ENCODE data around the gene C14orf119. TPM values are rescaled to one million over a fixed set of nuclear protein-coding genes. Genes with fewer than 3 reads are reported as not detected.
A peak's percentile ranks its signal among the peaks of the same experiment; 100 is the strongest.

C14orf119 gene
- total and polyA plus RNA-seq, 8 donors, result 1.8 to 51.8 (median 25.2) TPM; not detected in 1

GRCh38 chr14:23115039-23115731 is 19.9 kb downstream of the C14orf119 start:
- DNase-seq, result no peak
- peaks cover 0 to 77% (median 12%) of the 10 kb centered on the region in 3 donors for H3K27me3 ChIP-seq
- no peak overlapping the region for H3K4me3 ChIP-seq
- H3K9me3 ChIP-seq, result no peaks in the 10 kb centered on the region
- no peaks in the 10 kb centered on the region for H3K36me3 ChIP-seq
- intact Hi-C loops (cut with DNase I; ENCODE audit: low total_unique reads), result no loop called here
- WGBS, 5 donors, result 57 to 67% (median 62%) methylated on average over 10 of the region's 10 CpGs
- peaks cover 0 to 39% (median 9%) of the 10 kb centered on the region in 4 donors for H3K4me1 ChIP-seq
- no peak overlapping the region for H3K27ac ChIP-seq
- peak in 1 of 3 donors; percentile 25 for TF ChIP-seq POLR2AphosphoS5 (IDR thresholded peaks at IDR 0.05)
- TF ChIP-seq EP300 (IDR thresholded peaks at IDR 0.05), result no peak

- Histone ChIP-seq H3K9me3 (no peaks in the 10 kb centered on the region), H3K27ac (no peak overlapping the region), H3K4me1 (peaks cover 1 to 44% (median 11%) of the 10 kb centered on the region in 4 donors), H3K4me3 (no peak overlapping the region), H3K27me3 (peaks cover 0 to 69% (median 11%) of the 10 kb centered on the region in 3 donors), H3K36me3 (no peaks in the 10 kb centered on the region)
- no peak for TF ChIP-seq CTCF (IDR thresholded peaks at IDR 0.05)
- no peak for TF ChIP-seq POLR2A (IDR thresholded peaks at IDR 0.05)
- WGBS, 5 donors, result 83 to 87% (median 85%) methylated on average over 5 of the region's 5 CpGs
- DNase-seq, result no peak
- intact Hi-C loops (cut with DNase I; ENCODE audit: low total_unique reads), result no loop called here
Observed at GRCh38 chr14:23115918-23116317, 20.6 kb downstream of the C14orf119 start.

GRCh38 chr14:23117371-23118020 is 22.2 kb downstream of the C14orf119 start:
- Histone ChIP-seq H3K4me3 (no peak overlapping the region), H3K27ac (no peak overlapping the region), H3K4me1 (peaks cover 10 to 58% (median 22%) of the 10 kb centered on the region in 4 donors), H3K9me3 (no peaks in the 10 kb centered on the region), H3K27me3 (peaks cover 0 to 54% (median 5%) of the 10 kb centered on the region in 3 donors), H3K36me3 (no peaks in the 10 kb centered on the region)
- DNase-seq, result no peak
- 83 to 87% (median 86%) methylated on average over 31 to 32 of the region's 32 CpGs for WGBS, 5 donors
- intact Hi-C loops (cut with DNase I; ENCODE audit: low total_unique reads), result no loop called here
- TF ChIP-seq EP300 (IDR thresholded peaks at IDR 0.05) (no peak), CTCF (IDR thresholded peaks at IDR 0.05) (no peak), POLR2AphosphoS5 (IDR thresholded peaks at IDR 0.05) (no peak), POLR2A (IDR thresholded peaks at IDR 0.05) (no peak)

GRCh38 chr14:23118506-23119362 is 23.4 kb downstream of the C14orf119 start, which contains the start of gene CEBPE:
CEBPE (minus strand) TSS chr14:23119255; CDS start chr14:23119091, 164 bp downstream.
- 76 to 92% (median 84%) methylated on average over 16 to 32 of the region's 32 CpGs for WGBS, 5 donors
- Histone ChIP-seq H3K27me3 (peaks cover 0 to 41% (median 0%) of the 10 kb centered on the region in 3 donors), H3K36me3 (no peaks in the 10 kb centered on the region), H3K27ac (peak within 1 kb of the TSS in 2 of 5 donors; percentile 56 to 59), H3K4me3 (peak within 1 kb of the TSS in 1 of 4 donors; percentile 7), H3K4me1 (peaks cover 10 to 54% (median 19%) of the 10 kb centered on the region in 4 donors), H3K9me3 (no peaks in the 10 kb centered on the region)
- DNase-seq, result no peak
- no peak for TF ChIP-seq EP300 (IDR thresholded peaks at IDR 0.05)
- no peak for TF ChIP-seq POLR2AphosphoS5 (IDR thresholded peaks at IDR 0.05)
- TF ChIP-seq POLR2A (IDR thresholded peaks at IDR 0.05), result no peak
- no peak for TF ChIP-seq CTCF (IDR thresholded peaks at IDR 0.05)
- intact Hi-C loops (cut with DNase I; ENCODE audit: low total_unique reads), result no loop called here

All from stomach (tissue), 9 donors.